Cardiac fibroblast (primary cell): ENCODE data around the gene DIO1.

Experiments used
- DNase-seq, 2 donors: peaks; one replicate each; pipeline versions ENCODE4 v3.0.0 to v3.0.0-alpha.2; 2010; ENCODE audit warnings: low read depth in 2 of 2
- H3K4me3 ChIP-seq, 2 donors: replicated peaks in 1 of 2; 1 replicate in 1 of 2; 2 replicates in 1 of 2; pipeline ENCODE4 v1.5.1; 2011; ENCODE audit warnings: low read depth in 2 of 2, low read length in 2 of 2, mild to moderate bottlenecking in 2 of 2, moderate library complexity in 1 of 2
- CTCF ChIP-seq: IDR thresholded peaks from one replicate; pipeline ENCODE4 v1.5.1; 2011; ENCODE audit warnings: low read depth, mild to moderate bottlenecking, low read length, inconsistent platforms

The DIO1 gene

GRCh38 chr1:53945183-53945432 lies 51.1 kb downstream of the DIO1 start:
- peak overlapping the region; percentile 90 to 98 for H3K4me3 ChIP-seq
- no peak for DNase-seq
- TF ChIP-seq CTCF, result no peak

DNA sequence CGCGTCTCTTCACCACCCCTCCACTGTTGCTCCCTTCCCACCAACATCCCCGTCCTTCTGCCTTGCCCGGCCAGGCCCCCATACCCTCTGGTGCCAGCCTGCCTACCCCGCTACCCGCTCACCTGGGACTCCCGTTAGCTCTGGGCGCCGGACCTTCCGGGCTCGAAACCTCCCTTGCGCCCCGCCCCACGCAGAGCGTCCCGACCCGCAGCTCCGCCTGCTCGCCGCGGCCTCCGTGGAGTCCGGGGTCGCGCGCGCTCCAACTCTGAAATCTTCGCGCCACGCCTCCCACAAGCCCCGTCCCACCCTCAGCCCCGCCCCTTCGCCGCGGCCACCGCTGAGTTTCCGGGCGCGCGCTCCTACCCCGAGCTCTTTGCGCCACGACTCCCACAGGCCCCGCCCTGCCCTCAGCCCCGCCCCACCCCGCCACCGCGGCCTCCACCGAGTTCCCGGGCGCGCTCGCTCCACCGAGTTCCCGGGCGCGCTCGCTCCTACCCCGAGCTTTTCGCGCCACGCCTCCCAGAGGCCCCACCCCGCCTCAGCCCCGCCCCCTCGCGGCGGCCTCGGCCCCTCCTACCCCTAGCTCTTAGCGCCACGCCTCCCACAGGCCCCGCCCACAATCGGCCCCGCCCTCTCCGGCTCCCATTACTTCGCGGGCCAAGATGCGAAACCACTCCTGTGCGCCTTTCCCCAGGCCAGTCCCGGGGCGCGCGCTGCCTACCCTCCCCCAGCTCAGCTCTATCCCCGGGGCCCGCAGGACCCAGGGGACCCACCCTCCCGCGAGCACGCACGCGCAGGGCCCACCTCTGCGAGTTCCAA lies 51.7 kb downstream of the DIO1 start, which contains the start of gene IFT25:
Gene IFT25 (minus strand): TSS at position 267 of the 819 bp plus-strand sequence. CDS start 5,617 bp downstream, outside the sequence.
- TF ChIP-seq CTCF, result no peak
- DNase-seq, result peak; percentile 98 to 99
- H3K4me3 ChIP-seq, result peak within 1 kb of the TSS; percentile 90 to 98

DNA sequence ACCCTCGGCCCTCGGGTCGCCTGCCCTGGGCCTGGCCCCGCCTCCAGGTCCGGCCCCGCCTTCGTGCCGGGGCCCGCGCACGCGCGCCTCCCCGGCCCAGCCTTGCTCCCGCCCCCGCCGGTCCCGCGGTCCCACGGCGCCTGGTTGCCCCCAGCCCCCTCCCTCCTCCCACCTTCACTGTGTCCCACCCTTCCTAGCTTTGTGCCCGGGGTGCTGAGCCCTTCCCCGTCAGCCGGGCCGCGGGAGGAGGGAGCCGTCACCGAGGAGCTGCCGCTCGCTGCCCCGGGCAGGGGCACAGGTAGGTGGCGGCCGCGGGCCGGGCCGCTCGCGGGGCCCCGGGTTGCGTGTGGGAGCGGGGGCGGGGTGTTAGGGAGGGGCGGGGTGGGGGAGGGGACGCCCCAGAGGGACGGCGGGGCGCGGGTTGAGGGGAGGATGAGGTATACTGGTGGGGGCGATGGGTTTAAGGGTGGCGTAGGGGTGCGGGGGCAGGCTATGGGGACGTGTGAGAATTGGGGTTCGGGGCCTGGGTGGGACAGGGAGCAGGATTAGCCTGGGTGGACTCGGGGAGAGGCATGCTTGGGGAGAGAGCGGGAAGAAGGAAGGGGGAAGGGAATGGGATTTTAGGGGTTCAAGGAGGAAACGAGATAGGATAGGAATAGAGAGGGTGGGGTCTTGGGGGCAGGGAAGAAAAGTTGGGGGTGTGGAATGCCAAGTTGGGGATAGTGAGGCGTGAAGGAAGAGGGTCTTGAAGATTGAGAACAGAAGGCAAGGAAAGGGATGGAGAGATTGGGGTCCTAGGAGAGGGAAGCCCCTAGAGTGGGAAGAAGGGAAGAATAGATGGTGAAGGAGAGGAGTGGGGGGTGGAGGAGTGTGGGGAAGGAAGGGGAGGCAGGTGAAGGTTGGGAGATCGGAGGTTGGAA lies 52.5 kb downstream of the DIO1 start, which contains the start of gene LRRC42:
Gene LRRC42 (plus strand): TSS at position 99 of the 920 bp plus-strand sequence. CDS start 5,650 bp downstream, outside the sequence.
- no peak for DNase-seq
- TF ChIP-seq CTCF, result peak; percentile 16
- peak within 1 kb of the TSS; percentile 90 to 98 for H3K4me3 ChIP-seq

DNA sequence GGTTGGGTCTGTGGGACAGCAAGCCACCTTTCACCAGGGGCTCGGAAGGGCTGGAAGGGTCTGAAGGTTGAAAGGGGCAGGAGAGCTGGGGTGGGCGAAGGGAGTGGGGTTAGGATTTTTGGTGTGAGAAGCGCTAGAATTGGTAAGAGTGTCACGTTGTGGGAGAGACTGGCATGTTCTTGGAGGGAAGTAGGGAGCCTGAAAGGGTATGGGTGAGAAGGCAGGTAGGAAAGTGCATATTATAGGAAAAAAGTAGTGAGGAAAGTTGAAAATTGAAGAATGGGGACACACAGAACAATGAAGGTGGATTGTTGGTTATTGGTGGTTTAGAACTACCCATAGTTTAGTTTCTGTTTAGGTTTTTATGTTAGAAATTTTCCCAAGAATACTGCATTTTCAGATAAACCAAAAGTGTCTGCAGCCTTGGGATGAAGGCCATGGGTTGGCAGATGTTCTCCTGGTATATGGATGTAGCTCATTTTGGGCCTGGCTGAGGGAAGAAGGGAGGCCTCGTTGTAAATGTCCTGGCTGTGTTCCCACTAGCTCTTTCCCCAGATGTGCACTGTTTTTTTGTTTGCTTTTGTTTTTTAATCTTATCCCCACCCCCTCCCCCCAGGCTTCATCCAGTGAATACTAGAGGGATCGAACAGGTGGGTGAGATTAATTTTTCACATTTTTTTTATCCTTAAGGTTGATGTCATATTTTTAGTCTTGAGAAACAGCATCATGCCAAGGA lies 53.4 kb downstream of the DIO1 start:
- no peak for TF ChIP-seq CTCF
- no peak for DNase-seq
- peak overlapping the region; percentile 80 to 81 for H3K4me3 ChIP-seq

DNA sequence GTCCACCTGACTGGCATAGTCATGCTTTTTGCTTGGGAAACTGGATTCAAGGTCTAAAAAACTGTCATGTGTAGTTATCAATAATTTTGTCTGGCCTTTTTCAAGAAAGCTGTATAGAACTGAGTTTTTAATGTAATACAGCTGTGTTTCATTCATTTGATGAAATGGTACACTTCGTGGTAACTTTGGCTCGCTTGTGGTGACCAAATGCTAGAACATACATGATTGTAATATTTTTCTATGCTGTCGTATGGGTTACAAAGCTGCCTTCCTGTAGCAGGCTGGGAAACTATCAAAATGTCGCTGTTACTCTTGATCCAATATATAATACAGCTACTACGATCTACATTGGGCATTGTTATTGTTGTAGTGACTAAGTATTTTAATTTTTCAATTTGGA lies 54.3 kb downstream of the DIO1 start:
- no peak for TF ChIP-seq CTCF
- no peak for DNase-seq
- no peak overlapping the region for H3K4me3 ChIP-seq

DNA sequence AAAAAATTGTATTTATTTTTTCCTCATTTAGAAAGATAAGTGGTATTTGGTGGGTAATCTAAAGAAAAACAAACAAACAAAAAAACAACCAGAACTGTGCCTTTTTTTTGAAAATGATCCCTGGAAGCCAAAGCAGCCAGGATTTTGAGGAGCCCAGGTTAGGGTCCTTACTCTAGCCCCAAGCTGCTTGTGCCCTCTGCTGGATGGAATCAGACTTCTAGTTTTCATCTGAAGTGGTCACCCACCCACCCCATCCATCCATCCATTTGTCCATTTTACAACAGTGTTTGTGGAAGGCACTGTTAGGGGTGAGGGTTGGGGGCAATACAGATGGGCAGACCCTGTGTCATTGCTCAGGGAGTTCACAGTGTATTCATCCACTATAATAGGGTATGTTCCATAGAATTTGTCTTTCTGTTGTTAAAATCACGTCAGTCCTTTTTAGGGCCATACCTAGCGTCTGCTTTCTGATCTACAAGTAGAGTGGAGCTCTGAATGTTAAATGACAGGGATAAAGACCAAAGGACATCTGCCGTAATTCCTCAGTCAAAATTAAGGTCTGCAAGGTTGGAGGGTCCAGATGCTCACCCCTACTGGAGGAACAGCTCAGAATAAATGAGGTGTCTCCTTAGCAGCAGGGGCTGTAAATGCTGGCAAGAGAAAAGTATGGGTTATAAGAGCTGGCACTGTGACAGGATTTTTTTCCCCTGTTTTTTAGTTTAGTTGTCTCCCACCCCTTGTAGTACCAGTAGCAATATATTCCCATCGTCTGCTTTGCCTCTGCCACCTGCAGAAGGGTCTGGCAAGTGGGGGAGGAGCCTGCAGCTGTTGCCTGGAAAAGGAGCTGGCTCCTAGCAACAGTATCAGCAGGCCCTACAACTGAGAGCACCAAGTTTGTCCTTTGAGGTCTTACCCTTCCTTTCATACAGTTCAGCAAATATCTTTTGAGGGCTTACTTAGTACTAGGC lies 55.3 kb downstream of the DIO1 start:
- peak; percentile 59 to 69 for DNase-seq
- peak; percentile 49 for TF ChIP-seq CTCF
- no peak overlapping the region for H3K4me3 ChIP-seq
